ENCODE data around the gene ARHGAP15. TPM values are rescaled to one million over a fixed set of nuclear protein-coding genes. Genes with fewer than 3 reads are reported as not detected.

ARHGAP15 gene
- total RNA-seq, 1 donor from 2014 or later, result 54.1 TPM

GRCh38 chr2:143183804-143184463 lies 54.7 kb downstream of the ARHGAP15 start:
- Mint-ChIP-seq H3K9me3 (peaks cover 13% of the 10 kb centered on the region), H3K27me3 (ENCODE audit: low read depth) (no peaks in the 10 kb centered on the region), H3K36me3 (ENCODE audit: low read depth) (peaks cover 57% of the 10 kb centered on the region), H3K27ac (no peak overlapping the region), H3K4me1 (ENCODE audit: low read depth) (peaks cover 20% of the 10 kb centered on the region), H3K4me3 (ENCODE audit: low read depth) (no peak overlapping the region)
- no peak for DNase-seq (ENCODE audit: low spot score)
- intact Hi-C loops (cut with micrococcal nuclease), result no loop called here

- Mint-ChIP-seq H3K4me3 (ENCODE audit: low read depth) (no peak overlapping the region), H3K27me3 (ENCODE audit: low read depth) (no peaks in the 10 kb centered on the region), H3K4me1 (ENCODE audit: low read depth) (peaks cover 16% of the 10 kb centered on the region), H3K9me3 (no peaks in the 10 kb centered on the region), H3K27ac (no peak overlapping the region), H3K36me3 (ENCODE audit: low read depth) (peaks cover 52% of the 10 kb centered on the region)
- no peak for DNase-seq (ENCODE audit: low spot score)
- intact Hi-C loops (cut with micrococcal nuclease), result no loop called here
These were observed 57.7 kb downstream of the ARHGAP15 start for GRCh38 chr2:143186876-143187275.

- intact Hi-C loops (cut with micrococcal nuclease), result no loop called here
- Mint-ChIP-seq H3K27ac (no peak overlapping the region), H3K36me3 (ENCODE audit: low read depth) (peaks cover 38% of the 10 kb centered on the region), H3K4me1 (ENCODE audit: low read depth) (peaks cover 4% of the 10 kb centered on the region), H3K4me3 (ENCODE audit: low read depth) (no peak overlapping the region), H3K9me3 (no peaks in the 10 kb centered on the region), H3K27me3 (ENCODE audit: low read depth) (no peaks in the 10 kb centered on the region)
- no peak for DNase-seq (ENCODE audit: low spot score)
These were observed 61.2 kb downstream of the ARHGAP15 start for GRCh38 chr2:143190431-143190830.

GRCh38 chr2:143192106-143192505 lies 62.9 kb downstream of the ARHGAP15 start:
- DNase-seq (ENCODE audit: low spot score), result no peak
- H3K27ac Mint-ChIP-seq, result no peak overlapping the region
- peaks cover 34% of the 10 kb centered on the region for H3K36me3 Mint-ChIP-seq (ENCODE audit: low read depth)
- H3K9me3 Mint-ChIP-seq, result no peaks in the 10 kb centered on the region
- no peaks in the 10 kb centered on the region for H3K4me1 Mint-ChIP-seq (ENCODE audit: low read depth)
- H3K4me3 Mint-ChIP-seq (ENCODE audit: low read depth), result no peak overlapping the region
- intact Hi-C loops (cut with micrococcal nuclease), result no loop called here
- H3K27me3 Mint-ChIP-seq (ENCODE audit: low read depth), result no peaks in the 10 kb centered on the region

GRCh38 chr2:143192716-143193115 lies 63.5 kb downstream of the ARHGAP15 start:
- no peak overlapping the region for H3K4me3 Mint-ChIP-seq (ENCODE audit: low read depth)
- intact Hi-C loops (cut with micrococcal nuclease), result no loop called here
- DNase-seq (ENCODE audit: low spot score), result no peak
- H3K27me3 Mint-ChIP-seq (ENCODE audit: low read depth), result no peaks in the 10 kb centered on the region
- no peaks in the 10 kb centered on the region for H3K9me3 Mint-ChIP-seq
- no peaks in the 10 kb centered on the region for H3K4me1 Mint-ChIP-seq (ENCODE audit: low read depth)
- peaks cover 35% of the 10 kb centered on the region for H3K36me3 Mint-ChIP-seq (ENCODE audit: low read depth)
- H3K27ac Mint-ChIP-seq, result no peak overlapping the region

- no peak for DNase-seq (ENCODE audit: low spot score)
- H3K4me1 Mint-ChIP-seq (ENCODE audit: low read depth), result no peaks in the 10 kb centered on the region
- no peak overlapping the region for H3K4me3 Mint-ChIP-seq (ENCODE audit: low read depth)
- H3K27ac Mint-ChIP-seq, result no peak overlapping the region
- intact Hi-C loops (cut with micrococcal nuclease), result no loop called here
- no peaks in the 10 kb centered on the region for H3K27me3 Mint-ChIP-seq (ENCODE audit: low read depth)
- peaks cover 37% of the 10 kb centered on the region for H3K36me3 Mint-ChIP-seq (ENCODE audit: low read depth)
- no peaks in the 10 kb centered on the region for H3K9me3 Mint-ChIP-seq
These were observed 63.9 kb downstream of the ARHGAP15 start for GRCh38 chr2:143193121-143193520.

GRCh38 chr2:143195511-143195910 lies 66.3 kb downstream of the ARHGAP15 start:
- Mint-ChIP-seq H3K36me3 (ENCODE audit: low read depth) (peaks cover 38% of the 10 kb centered on the region), H3K4me3 (ENCODE audit: low read depth) (no peak overlapping the region), H3K27me3 (ENCODE audit: low read depth) (no peaks in the 10 kb centered on the region), H3K27ac (no peak overlapping the region), H3K9me3 (no peaks in the 10 kb centered on the region), H3K4me1 (ENCODE audit: low read depth) (peaks cover 1% of the 10 kb centered on the region)
- intact Hi-C loops (cut with micrococcal nuclease), result no loop called here
- DNase-seq (ENCODE audit: low spot score), result no peak

GRCh38 chr2:143204062-143204461 lies 74.8 kb downstream of the ARHGAP15 start:
- Mint-ChIP-seq H3K4me3 (ENCODE audit: low read depth) (no peak overlapping the region), H3K9me3 (no peaks in the 10 kb centered on the region), H3K27me3 (ENCODE audit: low read depth) (no peaks in the 10 kb centered on the region), H3K4me1 (ENCODE audit: low read depth) (peaks cover 33% of the 10 kb centered on the region), H3K27ac (peak overlapping the region; percentile 84), H3K36me3 (ENCODE audit: low read depth) (peaks cover 75% of the 10 kb centered on the region)
- no peak for DNase-seq (ENCODE audit: low spot score)
- intact Hi-C loops (cut with micrococcal nuclease), result loop anchor here (2.0 kb wide), 1 partner anchor 27 kb away; no protein-coding TSS in a partner anchor

GRCh38 chr2:143205106-143205764 lies 76.0 kb downstream of the ARHGAP15 start:
- H3K27ac Mint-ChIP-seq, result peak overlapping the region; percentile 47
- H3K9me3 Mint-ChIP-seq, result no peaks in the 10 kb centered on the region
- intact Hi-C loops (cut with micrococcal nuclease), result loop anchor here (1.0 to 2.0 kb wide), 2 partner anchors 28 to 54 kb away; no protein-coding TSS in a partner anchor
- H3K27me3 Mint-ChIP-seq (ENCODE audit: low read depth), result no peaks in the 10 kb centered on the region
- peaks cover 35% of the 10 kb centered on the region for H3K4me1 Mint-ChIP-seq (ENCODE audit: low read depth)
- peaks cover 75% of the 10 kb centered on the region for H3K36me3 Mint-ChIP-seq (ENCODE audit: low read depth)
- H3K4me3 Mint-ChIP-seq (ENCODE audit: low read depth), result no peak overlapping the region
- no peak for DNase-seq (ENCODE audit: low spot score)

- Mint-ChIP-seq H3K27ac (no peak overlapping the region), H3K4me3 (ENCODE audit: low read depth) (no peak overlapping the region), H3K9me3 (no peaks in the 10 kb centered on the region), H3K36me3 (ENCODE audit: low read depth) (peaks cover 54% of the 10 kb centered on the region), H3K4me1 (ENCODE audit: low read depth) (peaks cover 17% of the 10 kb centered on the region), H3K27me3 (ENCODE audit: low read depth) (no peaks in the 10 kb centered on the region)
- intact Hi-C loops (cut with micrococcal nuclease), result no loop called here
- DNase-seq (ENCODE audit: low spot score), result no peak
These were observed 80.6 kb downstream of the ARHGAP15 start for GRCh38 chr2:143209570-143210445.

- Mint-ChIP-seq H3K27ac (no peak overlapping the region), H3K4me1 (ENCODE audit: low read depth) (peaks cover 14% of the 10 kb centered on the region), H3K4me3 (ENCODE audit: low read depth) (no peak overlapping the region), H3K9me3 (no peaks in the 10 kb centered on the region), H3K36me3 (ENCODE audit: low read depth) (peaks cover 53% of the 10 kb centered on the region), H3K27me3 (ENCODE audit: low read depth) (no peaks in the 10 kb centered on the region)
- intact Hi-C loops (cut with micrococcal nuclease), result no loop called here
- no peak for DNase-seq (ENCODE audit: low spot score)
These were observed 81.2 kb downstream of the ARHGAP15 start for GRCh38 chr2:143210446-143210819.

GRCh38 chr2:143217512-143218115 lies 88.4 kb downstream of the ARHGAP15 start:
- H3K27ac Mint-ChIP-seq, result peak overlapping the region; percentile 80
- no peak for DNase-seq (ENCODE audit: low spot score)
- H3K9me3 Mint-ChIP-seq, result no peaks in the 10 kb centered on the region
- H3K27me3 Mint-ChIP-seq (ENCODE audit: low read depth), result no peaks in the 10 kb centered on the region
- peaks cover 34% of the 10 kb centered on the region for H3K4me1 Mint-ChIP-seq (ENCODE audit: low read depth)
- H3K4me3 Mint-ChIP-seq (ENCODE audit: low read depth), result no peak overlapping the region
- H3K36me3 Mint-ChIP-seq (ENCODE audit: low read depth), result peaks cover 40% of the 10 kb centered on the region
- intact Hi-C loops (cut with micrococcal nuclease), result no loop called here

All from activated T-helper 2 cell treated with anti-CD3 and anti-CD28 coated beads, Interferon-gamma antibody, Interleukin-2, Interleukin-4, amounts not matched to agents 10 μg/mL and 5 μg/mL and 100 μg/mL, durations not matched to agents 14 hours and 24 hours and 36 hours (primary cell).